ENCODE data around the gene ALG13. TPM values are rescaled to one million over a fixed set of nuclear protein-coding genes. Genes with fewer than 3 reads are reported as not detected.
A peak's percentile ranks its signal among the peaks of the same experiment; 100 is the strongest.

Gene ALG13
- total RNA-seq (134 and 138 TPM in 2 replicates), polyA plus RNA-seq (166 and 197 TPM in 2 replicates), polyA minus RNA-seq (118 and 169 TPM in 2 replicates)
- total RNA-seq (2013): 64.7 TPM

- Mint-ChIP-seq H3K27ac (peak within 1 kb of the TSS; percentile 97), H3K9me3 (ENCODE audit: insufficient read depth) (no peaks in the 10 kb centered on the region), H3K4me1 (peaks cover 25% of the 10 kb centered on the region), H3K27me3 (no peaks in the 10 kb centered on the region), H3K4me3 (peak within 1 kb of the TSS; percentile 92)
- Histone ChIP-seq H3K9ac (ENCODE audit: low read length) (peak within 1 kb of the TSS; percentile 98), H3K79me2 (ENCODE audit: control insufficient read depth, insufficient read depth, low read length) (peaks cover 18% of the 10 kb centered on the region), H3K27ac (ENCODE audit: low read length in 2 of 2) (peak within 1 kb of the TSS; percentile 98 to 100), H2AFZ (ENCODE audit: insufficient read depth, low read depth, low read length, poor library complexity, severe bottlenecking) (peak within 1 kb of the TSS; percentile 7), H3K27me3 (replicated peaks in 1 of 4; ENCODE audit: control extremely low read depth in 1 of 4, control insufficient read depth in 3 of 4, insufficient read depth in 4 of 4, low read length in 3 of 4) (no peaks in the 10 kb centered on the region), H3K4me2 (replicated peaks; ENCODE audit: low read depth, low read length, poor library complexity, severe bottlenecking) (peak within 1 kb of the TSS; percentile 67), H3K36me3 (replicated peaks in 1 of 2; ENCODE audit: control extremely low read depth in 1 of 2, control insufficient read depth in 1 of 2, extremely low read depth in 1 of 2, insufficient read depth in 2 of 2, low read length in 1 of 2) (peaks cover 2 to 20% of the 10 kb centered on the region in 2 experiments), H3K4me1 (ENCODE audit: control insufficient read depth in 2 of 2, insufficient read depth in 2 of 2, low read length in 2 of 2) (peaks cover 8 to 14% of the 10 kb centered on the region in 2 donors), H3K9me3 (ENCODE audit: control extremely low read depth in 1 of 3, control insufficient read depth in 2 of 3, insufficient read depth in 1 of 3, low read length in 2 of 3) (no peaks in the 10 kb centered on the region), H3K4me3 (ENCODE audit: control extremely low read depth in 1 of 5, extremely low read depth in 1 of 5, insufficient read depth in 1 of 5, low read depth in 2 of 5, low read length in 4 of 5) (peak within 1 kb of the TSS; percentile 47 to 97 (median 86)), H4K20me1 (ENCODE audit: control insufficient read depth, insufficient read depth, low read length, poor library complexity, severe bottlenecking) (no peaks in the 10 kb centered on the region)
- ChIA-PET CTCF (interaction anchor here (0.7 to 0.9 kb wide), 2 partner anchors 9 to 17 kb away, joined by 3 to 4 read pairs; no protein-coding TSS in a partner anchor), POLR2A (no interaction called here)
- intact Hi-C loops (cut with micrococcal nuclease): loop anchor here (5.0 kb wide), 2 partner anchors 584 to 1364 kb away; partner anchors contain the start of genes AMMECR1 and PAK3
- TF ChIP-seq CTCF (IDR thresholded peaks at IDR 0.05) (peak; percentile 66), EZH2 (IDR thresholded peaks at IDR 0.05; ENCODE audit: borderline replicate concordance, insufficient read depth, low read depth, low read length, poor library complexity, severe bottlenecking) (no peak)
- ATAC-seq (ENCODE audit: low read depth) (peak; percentile 86), DNase-seq (peak; percentile 94)
- under 1% methylated on average over 56 of the region's 69 CpGs for WGBS (ENCODE audit: insufficient coverage)
Measured at GRCh38 chrX:111680988-111681779, at the start of gene ALG13. ALG13 (plus strand) TSS chrX:111681170; CDS start chrX:111681219, 49 bp downstream.

Measured in B cell (primary cell).